HG03460 (cell line): Measurements from ENCODE around the gene FRAS1.
"Not testable (repeated sequence)": the region's sequence is repeated elsewhere in the genome, so short reads cannot be mapped to it uniquely, and the experiment has no call there.

Experiments used
- ATAC-seq: cut with Tn5 transposase; IDR thresholded peaks from one replicate; pipeline ENCODE4 v1.9.1; 2021; ENCODE audit not compliant: unreplicated experiment

The FRAS1 gene

DNA sequence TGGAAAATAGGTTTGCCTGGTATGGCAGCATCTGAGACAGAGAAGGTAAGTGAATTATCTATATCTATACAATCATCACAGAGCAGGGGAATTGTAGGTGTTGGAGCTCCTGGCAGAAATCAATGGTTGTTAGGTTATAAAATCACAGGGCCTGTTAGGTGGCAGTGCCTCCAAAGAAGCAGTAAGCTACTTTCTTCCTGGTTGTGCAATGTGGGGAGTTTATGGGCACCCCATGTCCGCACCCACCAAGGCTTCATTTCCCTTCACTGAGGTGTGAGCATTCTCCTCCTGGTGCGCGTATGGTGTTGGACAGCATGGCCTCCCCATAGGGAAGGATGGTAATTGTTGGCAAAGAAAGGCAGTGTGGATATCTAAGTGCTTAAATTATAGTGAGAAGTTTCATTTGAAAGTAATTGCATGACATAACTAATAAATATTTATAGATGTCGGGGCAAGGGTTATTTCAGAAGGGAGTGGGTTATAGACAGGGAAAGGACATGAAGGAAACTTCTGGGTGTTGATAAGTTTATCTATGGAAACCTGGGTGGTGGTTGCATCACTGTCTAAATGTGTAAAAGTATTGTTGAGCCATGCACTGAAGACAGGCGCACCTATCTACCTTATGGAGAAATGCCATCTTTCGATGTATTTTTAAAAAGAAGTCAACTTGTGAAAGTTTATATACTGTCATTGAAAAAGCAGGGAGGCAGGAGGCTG, 153.7 kb downstream of the FRAS1 start:
- no peak for ATAC-seq

DNA sequence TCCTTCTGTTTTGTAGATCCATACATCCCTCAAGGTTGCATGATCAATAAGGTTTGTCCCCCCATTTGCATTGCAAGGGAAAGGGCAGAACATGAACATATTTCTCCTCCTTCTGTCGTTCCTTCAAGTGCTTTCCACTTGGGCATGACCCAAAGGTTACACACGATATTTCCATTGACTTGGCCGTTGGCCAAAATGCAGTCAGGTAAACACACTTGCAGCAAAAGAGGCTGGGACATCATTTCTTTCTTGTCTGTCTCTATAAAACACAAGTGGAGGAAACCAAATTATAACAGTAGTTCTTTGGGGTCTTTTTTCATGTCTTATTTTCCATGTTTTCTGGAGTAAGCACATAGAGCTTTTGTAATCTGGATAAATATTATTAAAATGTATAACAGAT, 156.1 kb downstream of the FRAS1 start:
- ATAC-seq: no peak

DNA sequence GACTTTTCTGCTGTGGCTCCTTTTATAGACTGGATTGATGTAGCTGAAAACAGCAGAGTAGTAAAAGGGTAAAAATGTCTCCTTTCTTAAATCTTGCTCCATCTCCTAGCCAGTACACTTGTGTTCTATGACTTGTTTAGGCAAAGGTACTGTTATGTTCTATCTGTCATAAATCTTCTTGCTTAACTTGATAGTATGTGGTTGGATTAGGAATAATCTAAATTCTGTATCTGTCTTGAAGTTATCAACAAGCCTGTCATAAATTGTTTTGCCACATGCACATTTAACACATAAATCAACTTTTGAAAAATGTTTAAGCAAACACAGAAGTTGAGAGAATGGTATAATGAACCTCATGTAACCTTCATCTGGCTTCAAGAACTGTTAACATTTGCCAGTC, 157.0 kb downstream of the FRAS1 start:
- no peak for ATAC-seq

DNA sequence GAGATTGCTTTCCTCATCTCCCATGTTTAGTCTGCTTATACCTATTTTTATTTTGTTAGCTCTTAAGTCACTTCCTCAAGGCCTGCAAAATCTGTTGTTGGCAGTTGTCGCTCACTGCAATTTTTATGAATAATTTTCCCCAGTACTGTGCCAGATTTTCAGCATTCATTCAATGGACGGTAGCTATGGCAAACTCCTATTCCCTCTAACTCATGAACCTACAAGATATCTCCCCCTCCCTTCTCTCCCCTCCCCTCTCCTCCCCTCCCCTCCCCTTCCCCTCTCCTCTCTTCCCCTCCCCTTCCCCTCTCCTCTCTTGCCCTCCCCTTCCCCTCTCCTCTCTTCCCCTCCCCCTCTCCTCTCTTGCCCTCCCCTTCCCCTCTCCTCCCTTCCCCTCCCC, 160.4 kb downstream of the FRAS1 start:
- ATAC-seq: no peak

DNA sequence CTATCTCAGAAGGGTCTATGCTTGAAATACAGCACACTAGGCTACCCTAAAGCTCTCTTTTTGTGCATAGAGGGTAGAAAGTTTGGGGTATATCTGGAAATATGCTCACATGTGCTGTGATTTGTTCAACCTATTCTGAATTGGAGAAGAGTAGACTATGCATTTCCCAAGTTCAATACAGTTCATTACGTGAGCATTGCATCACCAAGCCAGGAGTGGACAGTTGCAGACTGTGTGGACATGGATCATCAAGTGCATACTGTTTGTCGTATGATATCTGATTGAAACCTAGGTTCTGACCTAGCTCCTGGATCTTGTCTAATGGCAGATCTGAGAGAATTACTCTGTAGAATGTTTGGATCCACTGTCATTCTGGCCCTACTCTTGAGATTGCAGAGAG, 161.1 kb downstream of the FRAS1 start:
- no peak for ATAC-seq

DNA sequence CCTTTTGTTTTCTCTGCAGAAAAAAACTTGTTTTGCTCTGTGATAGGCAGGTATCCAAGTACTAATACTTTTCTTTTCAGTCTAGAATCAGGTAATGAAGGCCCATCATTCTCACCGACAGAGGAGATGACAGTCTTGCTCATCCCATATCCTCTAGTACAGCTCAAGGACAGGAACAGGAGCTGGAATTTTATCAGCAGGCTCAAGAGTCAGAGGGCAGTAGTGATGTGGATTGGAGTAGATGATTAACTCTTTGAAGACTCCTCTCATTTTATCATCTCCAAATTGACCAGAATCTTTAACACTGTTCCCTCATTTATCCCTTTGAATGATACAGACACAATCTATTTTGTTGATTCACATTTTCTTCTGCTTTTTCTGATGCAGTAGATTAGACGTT, 162.7 kb downstream of the FRAS1 start:
- ATAC-seq: no peak

DNA sequence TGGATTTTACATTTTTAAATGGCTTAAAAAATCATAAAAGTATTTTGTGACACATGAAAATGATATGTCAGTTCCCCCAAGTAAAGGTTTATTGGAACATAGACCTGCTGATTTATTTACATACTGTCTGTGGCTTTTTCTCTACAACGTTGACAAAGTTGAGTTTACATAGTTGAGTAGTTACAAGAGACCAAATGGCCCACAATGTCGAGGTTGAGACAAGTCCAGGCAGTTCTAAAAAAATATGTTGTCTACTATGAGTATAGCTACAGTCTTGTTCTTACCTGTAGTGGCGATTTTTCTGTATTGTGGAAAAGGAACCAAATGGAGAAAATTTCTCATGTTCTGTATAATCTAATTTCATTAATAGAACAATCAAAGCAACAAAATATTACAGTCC, 163.2 kb downstream of the FRAS1 start:
- no peak for ATAC-seq

DNA sequence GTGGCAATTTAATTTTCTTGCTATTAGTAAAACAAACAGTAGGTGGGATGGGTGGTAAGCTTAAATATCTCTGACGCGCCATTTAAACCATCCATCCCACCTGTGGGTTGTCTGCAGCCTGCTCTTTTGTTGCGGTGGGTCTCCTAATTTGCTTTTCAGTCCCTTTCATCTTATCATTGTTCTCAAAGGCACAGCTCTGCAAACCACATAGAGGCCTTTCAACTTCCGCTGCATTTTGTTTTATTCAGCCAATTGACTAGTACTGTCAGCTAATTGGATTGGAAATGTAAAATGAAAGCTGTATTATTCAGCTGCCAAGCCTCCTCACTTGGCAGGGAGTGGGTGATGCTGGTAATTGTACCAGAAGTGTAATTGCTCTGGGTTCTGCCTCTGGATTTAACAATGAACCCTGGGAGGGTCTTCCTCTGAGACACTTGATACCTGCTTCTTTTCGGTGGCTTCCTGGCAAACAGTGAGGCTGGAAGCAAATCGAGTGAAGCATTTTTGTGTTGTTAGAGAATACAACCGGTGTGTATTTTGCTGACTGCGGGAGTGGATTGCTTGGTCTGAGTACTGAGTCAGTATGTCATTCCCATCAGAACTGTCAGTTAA, 165.6 kb downstream of the FRAS1 start:
- ATAC-seq: no peak

DNA sequence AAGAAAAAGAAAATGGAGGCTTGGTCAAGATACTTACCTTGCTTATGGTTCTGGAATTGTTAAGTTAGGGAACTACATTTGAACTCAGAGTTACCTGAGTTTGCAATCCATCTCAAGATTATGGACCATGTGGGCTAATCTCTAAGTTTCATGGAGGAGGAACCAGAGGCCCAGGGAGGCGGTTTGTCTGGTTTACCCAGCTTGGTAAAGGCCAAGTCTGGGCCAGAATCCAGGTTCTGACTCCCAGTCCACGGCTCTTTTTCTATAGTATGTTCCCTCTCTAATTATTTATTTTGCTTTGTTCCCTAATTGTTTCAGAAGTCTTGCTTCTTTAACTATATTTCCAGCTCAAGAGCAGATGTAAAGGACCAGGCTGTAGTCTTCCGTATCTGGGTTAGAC, 168.1 kb downstream of the FRAS1 start:
- ATAC-seq: no peak

DNA sequence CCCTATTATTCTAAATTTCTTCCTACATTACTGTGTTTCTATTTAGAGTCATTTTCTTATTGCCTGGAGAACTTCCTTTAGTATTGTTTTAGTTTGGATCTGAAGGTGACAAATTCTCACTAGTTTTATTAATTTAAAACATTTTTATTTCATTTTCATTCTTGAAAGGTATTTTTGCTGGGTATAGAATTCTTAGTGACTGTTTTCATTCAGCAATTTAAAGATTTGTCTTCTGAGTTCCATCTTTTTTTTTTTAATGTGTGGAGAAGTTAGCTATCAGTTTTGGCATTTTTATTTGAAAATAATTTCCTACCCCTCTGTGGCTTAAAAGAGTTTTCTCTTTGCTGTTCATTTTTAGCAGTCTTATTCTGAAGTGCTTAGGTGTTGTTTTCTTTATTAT, 169.2 kb downstream of the FRAS1 start:
- ATAC-seq: no peak

DNA sequence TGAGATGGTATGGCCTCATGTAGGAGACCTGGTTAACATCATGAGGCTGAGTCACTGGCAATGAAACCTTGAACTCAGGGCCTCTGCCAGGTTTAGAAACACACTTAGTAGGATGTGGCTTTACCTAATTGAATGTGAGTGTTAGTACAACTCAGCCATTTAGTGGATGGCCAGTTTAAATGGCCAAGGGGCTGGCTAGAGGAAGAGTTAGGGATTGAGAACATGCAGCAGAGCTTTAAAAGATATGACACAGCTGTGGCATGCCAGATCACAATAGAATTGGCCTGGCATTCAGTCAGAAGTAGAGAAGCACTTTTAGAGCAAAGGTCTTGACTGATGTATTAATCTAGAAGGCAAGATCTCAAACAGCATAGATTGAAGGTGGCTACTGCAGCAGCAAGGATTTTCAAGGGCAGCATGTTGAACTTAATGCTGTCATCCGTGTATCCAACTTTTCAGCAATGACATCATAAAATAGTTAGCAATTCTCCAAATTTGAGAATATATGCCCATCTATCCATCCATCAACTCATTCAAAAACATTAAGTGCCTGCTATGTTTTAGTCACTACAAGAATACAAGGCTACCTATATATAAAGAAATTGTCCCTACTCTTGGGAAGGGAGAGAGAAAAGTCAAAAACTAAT, 170.4 kb downstream of the FRAS1 start:
- ATAC-seq: no peak

DNA sequence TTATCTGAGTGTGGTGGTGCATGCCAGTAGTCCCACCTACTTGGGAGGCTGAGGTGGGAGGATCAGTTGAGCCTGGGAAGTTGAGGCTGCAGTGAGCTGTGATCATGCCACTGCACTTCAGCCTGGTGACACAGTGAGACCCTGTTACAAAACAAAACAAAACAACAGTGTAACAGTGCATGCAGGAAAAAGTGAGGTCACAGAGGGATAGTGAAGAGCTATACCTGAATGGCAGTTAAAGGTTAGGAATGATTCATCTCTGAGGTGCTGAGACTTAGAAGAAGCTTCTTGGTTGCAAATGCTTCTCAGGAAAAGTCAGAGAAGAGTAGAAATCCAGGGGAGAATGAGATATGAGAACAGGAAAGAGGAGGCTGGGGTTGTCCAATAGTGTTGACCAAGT, 178.7 kb downstream of the FRAS1 start:
- ATAC-seq: no peak

DNA sequence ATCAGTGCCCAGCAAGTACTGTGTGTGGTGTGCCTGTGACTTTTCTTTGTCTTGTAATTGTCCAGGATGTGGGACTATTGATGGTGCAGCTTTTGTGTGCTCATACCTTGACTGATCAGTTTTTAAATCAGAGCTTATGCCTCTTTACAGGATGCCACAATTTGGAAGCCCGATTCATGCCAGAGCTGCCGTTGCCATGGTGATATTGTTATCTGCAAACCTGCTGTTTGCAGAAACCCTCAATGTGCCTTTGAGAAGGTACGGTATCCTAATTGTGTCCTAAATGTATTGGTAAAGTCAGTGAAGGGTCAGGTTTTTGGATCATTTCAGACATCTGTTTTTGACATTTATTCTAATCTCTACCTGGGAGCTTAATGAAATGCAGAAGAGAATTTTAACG, 180.2 kb downstream of the FRAS1 start:
- ATAC-seq: no peak

DNA sequence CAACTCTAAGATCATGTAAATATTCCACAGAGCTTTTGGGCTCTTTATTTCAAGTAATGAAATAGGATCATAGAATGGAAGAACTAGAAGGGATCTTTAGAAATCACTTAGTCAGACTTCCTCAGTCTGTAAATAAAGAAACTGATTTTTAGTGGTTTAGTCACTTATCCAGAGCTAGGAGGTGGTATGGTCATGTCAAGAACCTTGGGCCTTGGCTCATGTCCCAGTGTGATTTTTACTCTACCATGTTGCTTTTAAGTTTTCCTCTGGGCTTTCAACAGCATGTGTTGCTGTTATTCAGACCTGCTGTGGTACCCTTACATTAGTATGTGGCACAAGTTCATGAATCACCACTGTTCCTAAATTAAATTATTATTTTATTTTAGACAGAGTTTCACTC, 184.9 kb downstream of the FRAS1 start:
- no peak for ATAC-seq

DNA sequence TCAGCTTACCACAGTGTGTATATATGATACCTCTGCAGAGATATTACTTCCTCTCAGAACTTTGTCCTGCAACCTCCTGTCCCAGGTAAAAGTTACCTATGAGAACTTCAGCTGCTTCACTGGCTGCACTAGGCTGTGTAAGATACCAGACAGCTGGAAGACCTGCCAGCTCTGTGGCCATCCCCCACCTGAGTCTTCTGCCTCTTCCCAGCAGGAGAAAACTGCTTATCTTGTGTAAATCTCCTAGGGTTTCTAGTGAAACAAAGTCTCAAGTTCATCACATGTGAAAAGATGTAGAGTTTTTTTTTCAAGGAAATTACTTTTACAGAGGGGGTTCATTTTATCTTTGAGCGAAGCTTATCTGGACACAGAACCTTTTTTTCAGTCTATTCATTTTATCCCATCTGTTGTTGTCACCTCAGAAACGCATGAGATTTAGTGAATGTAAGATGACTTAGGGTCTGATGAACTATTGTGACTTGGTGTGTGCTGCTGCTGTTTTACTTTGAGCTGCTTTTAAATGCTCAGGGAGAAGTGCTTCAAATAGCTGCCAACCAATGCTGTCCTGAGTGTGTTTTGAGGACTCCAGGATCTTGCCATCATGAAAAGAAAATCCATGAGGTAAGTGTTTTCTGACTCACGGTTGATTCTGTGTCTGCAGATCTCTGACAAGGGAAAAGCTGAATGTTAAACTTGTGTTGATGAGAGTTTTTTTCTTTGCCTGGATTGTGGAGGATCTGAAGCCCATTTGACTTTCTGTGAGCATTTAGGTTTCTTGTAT, 187.8 kb downstream of the FRAS1 start:
- no peak for ATAC-seq

DNA sequence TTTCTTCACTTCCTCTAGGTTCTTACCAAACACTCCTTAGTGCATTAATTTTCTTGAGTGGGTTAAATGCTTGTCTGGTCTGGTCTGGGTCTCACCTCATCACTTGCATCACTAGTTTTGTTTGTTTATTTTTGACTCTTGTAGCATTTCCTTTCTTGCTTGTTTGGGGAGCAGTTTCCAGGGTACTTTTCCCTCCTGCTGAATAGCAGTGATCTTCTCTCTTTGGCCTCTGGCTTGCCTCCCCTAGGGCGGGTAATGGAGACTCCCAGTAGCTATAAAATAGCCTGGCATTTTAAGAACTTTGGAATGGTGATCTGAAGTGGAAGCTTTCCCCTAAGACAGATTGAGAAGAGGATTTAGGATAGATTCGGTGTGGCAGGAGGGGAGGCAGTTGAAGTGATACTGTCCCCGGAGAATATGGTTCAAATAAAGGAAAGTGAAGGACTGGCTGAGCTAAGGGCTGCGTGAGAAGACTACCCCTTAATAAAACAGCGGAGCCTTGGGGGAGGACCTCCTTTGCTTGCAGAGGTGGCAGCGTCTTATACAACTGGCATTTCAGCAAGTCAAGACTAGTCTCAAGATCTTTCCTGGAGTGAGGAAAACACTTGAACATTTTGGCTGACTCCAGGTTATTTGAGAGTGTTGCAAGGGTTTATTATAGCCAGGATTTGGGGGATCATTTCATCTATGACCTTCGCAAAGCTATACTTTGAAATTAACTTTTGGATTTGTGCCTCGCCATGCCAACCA, 190.6 kb downstream of the FRAS1 start:
- no peak for ATAC-seq

DNA sequence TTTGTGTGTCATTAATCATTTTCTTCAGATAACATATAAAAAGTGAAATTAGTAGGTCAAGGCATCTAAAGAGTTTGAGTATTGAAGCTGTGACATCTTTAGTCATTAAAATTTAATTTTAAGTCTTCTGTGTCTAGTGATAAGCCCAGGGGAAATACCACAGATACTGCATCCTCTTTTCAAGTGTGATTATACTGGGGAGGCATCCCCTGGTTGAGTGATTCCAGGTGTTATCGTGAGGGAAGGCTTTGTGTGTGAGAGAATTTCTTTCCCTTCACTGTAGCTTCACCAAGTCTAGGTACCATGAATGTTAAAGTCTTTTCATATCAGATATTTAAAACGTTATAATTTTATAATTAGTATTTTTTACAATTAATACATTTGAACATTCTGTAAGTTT, 193.4 kb downstream of the FRAS1 start:
- no peak for ATAC-seq

DNA sequence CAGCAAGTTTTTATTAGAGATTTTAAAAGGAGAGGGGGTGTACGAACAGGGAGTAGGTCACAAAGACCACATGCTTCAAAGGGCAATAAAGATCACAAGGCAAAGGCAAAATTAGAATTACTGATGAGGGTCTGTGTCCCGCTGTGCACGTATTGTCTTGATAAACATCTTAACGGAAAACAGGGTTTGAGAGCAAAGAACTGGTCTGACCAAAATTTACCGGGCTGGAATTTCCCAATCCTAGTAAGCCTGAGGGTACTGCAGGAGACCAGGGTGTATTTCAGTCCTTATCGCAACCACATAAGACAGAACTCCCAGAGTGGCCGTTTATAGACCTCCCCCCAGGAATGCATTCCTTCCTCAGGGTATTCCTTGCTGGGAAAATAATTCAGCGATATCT, 195.7 kb downstream of the FRAS1 start:
- not testable (repeated sequence) for ATAC-seq

DNA sequence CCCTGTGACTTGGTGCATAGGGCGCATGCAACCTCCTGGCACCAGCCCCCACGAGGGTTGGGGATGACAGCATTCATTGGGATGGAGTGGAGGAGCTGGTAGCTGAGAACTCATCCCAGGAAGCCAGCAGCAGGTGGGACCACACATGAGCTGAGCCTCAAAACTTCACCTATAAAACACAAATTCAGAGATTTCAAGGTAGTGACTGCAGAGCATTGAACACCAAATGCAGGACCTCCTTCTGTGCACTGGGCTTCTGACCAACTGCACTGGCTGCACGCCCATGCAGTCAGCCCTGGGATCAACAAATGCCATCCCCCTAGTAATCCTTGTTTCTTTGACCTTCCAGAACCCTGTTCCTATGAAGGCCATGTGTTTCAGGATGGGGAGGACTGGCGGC, 197.8 kb downstream of the FRAS1 start:
- ATAC-seq: no peak

DNA sequence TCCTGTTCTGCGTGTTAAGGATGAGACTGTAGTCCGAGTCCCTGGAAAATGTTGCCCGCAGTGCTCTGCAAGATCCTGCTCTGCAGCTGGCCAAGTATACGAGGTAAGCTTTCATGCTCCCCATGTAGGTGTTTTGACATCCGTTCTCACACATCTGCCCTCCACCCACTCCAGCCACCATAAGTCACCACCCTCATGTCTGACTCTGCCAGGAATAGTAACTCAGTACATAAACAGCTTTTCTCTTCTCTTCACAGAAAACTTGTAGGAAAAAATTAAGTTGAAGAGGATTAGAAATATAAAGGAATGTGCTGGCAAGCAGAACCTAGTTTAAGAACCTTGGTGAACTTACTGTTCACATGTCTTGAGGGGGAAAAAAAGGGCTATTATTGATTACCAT, 207.9 kb downstream of the FRAS1 start:
- ATAC-seq: no peak

DNA sequence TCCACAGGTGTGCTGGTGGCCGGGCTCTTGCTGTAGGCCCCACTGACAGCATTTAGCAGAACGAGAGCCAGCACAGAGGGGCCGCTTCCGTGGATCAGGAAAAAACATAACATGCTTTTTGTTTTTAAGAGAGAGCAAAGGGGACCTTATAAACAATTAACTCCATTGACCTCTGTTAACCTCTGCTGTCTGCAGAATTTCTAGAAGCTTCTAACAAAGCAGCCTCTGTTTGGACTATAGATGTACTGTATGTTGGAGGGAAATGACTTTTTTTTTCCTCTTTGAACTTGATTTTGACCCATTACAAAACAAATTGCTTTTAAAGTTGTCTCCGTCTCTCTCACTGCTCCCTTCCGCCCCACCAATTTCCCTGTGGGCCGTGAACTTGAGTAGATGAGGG, 210.7 kb downstream of the FRAS1 start:
- ATAC-seq: no peak
